Measurements from ENCODE around the gene FAM76A. TPM values are rescaled to one million over a fixed set of nuclear protein-coding genes. Genes with fewer than 3 reads are reported as not detected.

The FAM76A gene
- total and polyA plus RNA-seq, 7 donors, result 2.7 to 10.7 (median 7.6) TPM

- WGBS, 3 donors, result 90 to 91% (median 91%) methylated on average over 3 of the region's 3 CpGs
- Histone ChIP-seq H3K27me3 (ENCODE audit: insufficient read depth in 3 of 3, low read length in 2 of 3) (no peaks in the 10 kb centered on the region), H3K27ac (no peak overlapping the region), H3K4me3 (no peak overlapping the region), H3K9me3 (no peaks in the 10 kb centered on the region), H3K36me3 (ENCODE audit: insufficient read depth in 1 of 2, low read depth in 1 of 2) (peaks cover 0 to 16% of the 10 kb centered on the region in 2 donors), H3K4me1 (peaks cover 22% of the 10 kb centered on the region)
- TF ChIP-seq CTCF (IDR thresholded peaks at IDR 0.05), result no peak
- ATAC-seq (no peak), DNase-seq (no peak)
- intact Hi-C loops (cut with DNase I), result no loop called here
Measured at GRCh38 chr1:27778056-27778455, 52.3 kb downstream of the FAM76A start.

GRCh38 chr1:27779122-27779521, 53.4 kb downstream of the FAM76A start:
- peaks cover 18% of the 10 kb centered on the region for H3K4me1 ChIP-seq
- H3K4me3 ChIP-seq, result no peak overlapping the region
- H3K36me3 ChIP-seq (ENCODE audit: insufficient read depth in 1 of 2, low read depth in 1 of 2), result peaks cover 0 to 16% of the 10 kb centered on the region in 2 donors
- no peaks in the 10 kb centered on the region for H3K27me3 ChIP-seq (ENCODE audit: insufficient read depth in 3 of 3, low read length in 2 of 3)
- 83 to 86% (median 84%) methylated on average over 4 of the region's 4 CpGs for WGBS, 3 donors
- H3K9me3 ChIP-seq, result no peaks in the 10 kb centered on the region
- intact Hi-C loops (cut with DNase I), result no loop called here
- ATAC-seq, result no peak
- no peak for TF ChIP-seq CTCF (IDR thresholded peaks at IDR 0.05)
- H3K27ac ChIP-seq, result no peak overlapping the region
- DNase-seq, result no peak

- DNase-seq (no peak), ATAC-seq (no peak)
- intact Hi-C loops (cut with DNase I), result no loop called here
- H3K4me3 ChIP-seq, result no peak overlapping the region
- H3K27me3 ChIP-seq (ENCODE audit: insufficient read depth in 3 of 3, low read length in 2 of 3), result no peaks in the 10 kb centered on the region
- no peak overlapping the region for H3K27ac ChIP-seq
- no peaks in the 10 kb centered on the region for H3K36me3 ChIP-seq (ENCODE audit: insufficient read depth in 1 of 2, low read depth in 1 of 2)
- no peak for TF ChIP-seq CTCF (IDR thresholded peaks at IDR 0.05)
- no peaks in the 10 kb centered on the region for H3K9me3 ChIP-seq
- WGBS, 3 donors, result 75 to 88% (median 87%) methylated on average over 3 of the region's 3 CpGs
- H3K4me1 ChIP-seq, result peaks cover 10% of the 10 kb centered on the region
Measured at GRCh38 chr1:27782950-27783349, 57.2 kb downstream of the FAM76A start.

- Histone ChIP-seq H3K4me3 (no peak overlapping the region), H3K27me3 (ENCODE audit: insufficient read depth in 3 of 3, low read length in 2 of 3) (no peaks in the 10 kb centered on the region), H3K9me3 (no peaks in the 10 kb centered on the region), H3K27ac (no peak overlapping the region), H3K4me1 (peaks cover 28% of the 10 kb centered on the region), H3K36me3 (ENCODE audit: insufficient read depth in 1 of 2, low read depth in 1 of 2) (peaks cover 0 to under 1% of the 10 kb centered on the region in 2 donors)
- no peak for DNase-seq
- intact Hi-C loops (cut with DNase I), result no loop called here
- no peak for TF ChIP-seq CTCF (IDR thresholded peaks at IDR 0.05)
- no peak for ATAC-seq
- WGBS, 3 donors, result 97 to 100% (median 99%) methylated on average over 1 of the region's 1 CpG
Measured at GRCh38 chr1:27784700-27785099, 58.9 kb downstream of the FAM76A start.

- no peak for DNase-seq
- Histone ChIP-seq H3K27me3 (ENCODE audit: insufficient read depth in 3 of 3, low read length in 2 of 3) (no peaks in the 10 kb centered on the region), H3K4me1 (peaks cover 35% of the 10 kb centered on the region), H3K36me3 (ENCODE audit: insufficient read depth in 1 of 2, low read depth in 1 of 2) (peaks cover 0 to 13% of the 10 kb centered on the region in 2 donors), H3K9me3 (no peaks in the 10 kb centered on the region), H3K4me3 (no peak overlapping the region), H3K27ac (no peak overlapping the region)
- no peak for TF ChIP-seq CTCF (IDR thresholded peaks at IDR 0.05)
- ATAC-seq, result no peak
- intact Hi-C loops (cut with DNase I), result no loop called here
Measured at GRCh38 chr1:27785781-27786455, 60.2 kb downstream of the FAM76A start.
